K562 (cell line): ENCODE data around the gene FUCA2. TPM values are rescaled to one million over a fixed set of nuclear protein-coding genes. Genes with fewer than 3 reads are reported as not detected.
A peak's percentile ranks its signal among the peaks of the same experiment; 100 is the strongest.

ENCODE experiments used
- ATAC-seq: fragments of 200-7000 bp; cut with Tn5 transposase; 3 replicates; pipeline ENCODE4 v1.9.1; 2020; ENCODE audit warnings: moderate library complexity
- BruUV-seq: library from RNA; stranded (reverse); fragments of 400-500 nt; replicated peaks from 2 replicates; lab custom pipeline; 2021; lab: Mats Ljungman, UMichigan
- CTCF ChIA-PET: fragments of 300-600 bp; formaldehyde crosslinking; extraction: SDS; loops from one replicate; lab custom pipeline; 2021; ENCODE audit warnings: low intra/inter-chr PET ratio; lab: Yijun Ruan, JAX
- POLR2A ChIA-PET: fragments of 300-600, 350-650 bp; sonication (Branson Sonifier 250); formaldehyde crosslinking; extraction: SDS; loops from one replicate; lab custom pipeline; 2021; ENCODE audit warnings: antibody characterized with exemption, inconsistent platforms; lab: Yijun Ruan, JAX
- DNase-seq, 4 experiments: peaks; one replicate each; pipeline versions ENCODE4 v3.0.0 to v3.0.0-alpha.2; 2011 to 2018; ENCODE audit warnings: low spot score in 3 of 4, mixed read lengths in 3 of 4; ENCODE audit errors: extremely low read depth in 1 of 4
- FAIRE-seq: peaks from 2 replicates; lab custom pipeline; 2011; peaks lifted over from hg19 to GRCh38; lab: Jason Lieb, UNC
- H2AFZ ChIP-seq: 2 replicates; pipeline ENCODE4 v1.6.0; 2011; ENCODE audit warnings: low read depth, low read length, control low read depth, inconsistent platforms
- H3K27ac ChIP-seq: fragments of 200-600 bp; 3 replicates; pipeline ENCODE4 v1.8.0; 2011; ENCODE audit warnings: low read depth, mild to moderate bottlenecking, control low read depth, inconsistent platforms, low read length, moderate library complexity, mixed read lengths; ENCODE audit errors: extremely low read depth
- H3K27me3 ChIP-seq, 2 experiments: fragments of 300-600 bp in 1 of 2; 2 replicates in 1 of 2; 3 replicates in 1 of 2; pipeline versions ENCODE4 v1.6.0 to v1.8.0; 2011; ENCODE audit warnings: inconsistent platforms in 2 of 2, low read length in 2 of 2, mild to moderate bottlenecking in 1 of 2, mixed read lengths in 1 of 2, moderate library complexity in 1 of 2; ENCODE audit not compliant: control insufficient read depth in 2 of 2, insufficient read depth in 2 of 2
- H3K36me3 ChIP-seq: fragments of 300-600 bp; 3 replicates; pipeline ENCODE4 v1.8.0; 2011; ENCODE audit warnings: mild to moderate bottlenecking, low read length, inconsistent platforms; ENCODE audit not compliant: control insufficient read depth, insufficient read depth
- H3K4me1 ChIP-seq, 2 experiments: fragments of 200-600 bp in 1 of 2; replicated peaks in 1 of 2; 2 replicates in 1 of 2; 3 replicates in 1 of 2; pipeline versions ENCODE4 v1.5.1 to v1.8.0; 2011; ENCODE audit warnings: inconsistent platforms in 2 of 2, low read length in 2 of 2, mild to moderate bottlenecking in 1 of 2, mixed read lengths in 1 of 2, moderate library complexity in 1 of 2; ENCODE audit not compliant: control insufficient read depth in 2 of 2, insufficient read depth in 2 of 2
- H3K4me2 ChIP-seq: 2 replicates; pipeline ENCODE4 v1.6.1; 2011; ENCODE audit warnings: low read length, control low read depth, inconsistent platforms, mixed read lengths; ENCODE audit not compliant: insufficient read depth
- H3K4me3 ChIP-seq: fragments of 200-600 bp; sonication (generic), shearing (Covaris generic); 2 replicates; pipeline ENCODE4 v1.5.1; 2016; ENCODE audit warnings: control low read depth, inconsistent platforms
- H3K79me2 ChIP-seq: fragments of 200-600 bp; 3 replicates; pipeline ENCODE4 v1.8.0; 2011; ENCODE audit warnings: low read length, inconsistent platforms; ENCODE audit not compliant: control insufficient read depth, insufficient read depth
- H3K9ac ChIP-seq, 2 experiments: 2 replicates each; pipeline versions ENCODE4 v1.6.0 to v1.6.1; 2011; ENCODE audit warnings: low read depth in 2 of 2, low read length in 2 of 2, control low read depth in 1 of 2, inconsistent platforms in 1 of 2, mild to moderate bottlenecking in 1 of 2, mixed read lengths in 1 of 2; ENCODE audit not compliant: insufficient read depth in 1 of 2
- H3K9me1 ChIP-seq: one replicate; pipeline ENCODE4 v1.6.0; 2011; ENCODE audit warnings: inconsistent platforms, mild to moderate bottlenecking, low read length, moderate library complexity; ENCODE audit not compliant: control insufficient read depth, insufficient read depth
- H3K9me3 ChIP-seq: replicated peaks from 2 replicates; pipeline ENCODE4 v1.5.1; 2011; ENCODE audit warnings: low read depth, low read length, inconsistent platforms; ENCODE audit not compliant: control insufficient read depth, insufficient read depth
- H4K20me1 ChIP-seq: replicated peaks from 2 replicates; pipeline ENCODE4 v1.6.1; 2011; ENCODE audit warnings: low read length, inconsistent platforms, mixed read lengths; ENCODE audit not compliant: control insufficient read depth, insufficient read depth
- C11orf30 ChIP-seq: fragments of 450-650 bp; IDR thresholded peaks from 2 replicates; pipeline ENCODE4 v1.6.1; 2016; ENCODE audit warnings: low read depth, mild to moderate bottlenecking
- CREB3 ChIP-seq: fragments of 450-650 bp; conservative IDR thresholded peaks from 2 replicates; pipeline ENCODE4 v1.6.1; 2016; ENCODE audit warnings: missing genetic modification characterization, low read depth, mild to moderate bottlenecking, missing compliant biosample characterization, moderate library complexity
- OTX1 ChIP-seq: fragments of 450-650 bp; formaldehyde crosslinking; IDR thresholded peaks from 2 replicates; pipeline ENCODE4 v1.4.0; 2022; ENCODE audit warnings: mild to moderate bottlenecking
- RAD51 ChIP-seq: fragments of 450-650 bp; IDR thresholded peaks from 2 replicates; pipeline ENCODE4 v1.7.1; 2016; ENCODE audit warnings: low read depth, mild to moderate bottlenecking, borderline replicate concordance
- RFX1 ChIP-seq: fragments of 450-650 bp; IDR thresholded peaks from 2 replicates; pipeline ENCODE4 v1.6.1; 2016; ENCODE audit warnings: mild to moderate bottlenecking, moderate library complexity
- TFE3 ChIP-seq: fragments of 450-650 bp; formaldehyde crosslinking; IDR thresholded peaks from 2 replicates; pipeline ENCODE4 v1.4.0; 2020; ENCODE audit warnings: mild to moderate bottlenecking, mixed read lengths
- USF1 ChIP-seq: sonication (generic); formaldehyde crosslinking; IDR thresholded peaks from 2 replicates; pipeline ENCODE4 v1.9.0; 2022; ENCODE audit warnings: mild to moderate bottlenecking, missing genetic modification reagents
- USF2 ChIP-seq: sonication (generic); formaldehyde crosslinking; IDR thresholded peaks from 2 replicates; pipeline ENCODE4 v1.5.0; 2020; ENCODE audit warnings: missing genetic modification reagents
- ZNF263 ChIP-seq: sonication (generic); formaldehyde crosslinking; IDR thresholded peaks from 2 replicates; pipeline ENCODE4 v1.8.0; 2022; ENCODE audit warnings: mild to moderate bottlenecking, missing genetic modification reagents, borderline replicate concordance
- ZNF311 ChIP-seq: fragments of 250-450 bp; sonication (Bioruptor Pico); IDR thresholded peaks from 2 replicates; pipeline ENCODE4 v1.4.0; 2020; ENCODE audit warnings: mild to moderate bottlenecking, moderate library complexity
- WGBS: fragments of 100-300 bp; shearing (Covaris generic); methylation state at CpG from one replicate; pipeline ENCODE4 v1.1.6; 2016; ENCODE audit warnings: low coverage, mixed read lengths; ENCODE audit not compliant: insufficient coverage; ENCODE audit errors: missing lambda C conversion rate; 5-methylcytosine and 5-hydroxymethylcytosine counted together
- in situ Hi-C: fragments of 300-500 bp; cut with MboI; formaldehyde crosslinking; loops from 4 replicates; pipeline ENCODE4 v1.15.0; 2018; ENCODE audit warnings: inconsistent platforms, mixed read lengths
- intact Hi-C: fragments of 100-400 bp; cut with micrococcal nuclease; formaldehyde crosslinking; loops from 2 replicates; pipeline ENCODE4 v1.14.2; 2022
- polyA plus RNA-seq, 8 experiments: library from polyadenylated mRNA; depleted of rRNA in 4 of 8; stranded (reverse) in 5 of 8; unstranded in 3 of 8; fragments of >200 nt; fragmentation: Nextera tagmentation in 2 of 8; fragmentation: Illumina TruSeq in 1 of 8; extraction: Ambion mirVana in 2 of 8; extraction: Trizol in 1 of 8; gene quantifications; 2 replicates each; pipeline versions ENCODE4 v1.2.1 to v1.2.3, GENCODE V29; 2011 to 2014; ENCODE audit warnings: inconsistent platforms in 1 of 8, missing spikeins in 1 of 8
- total RNA-seq, 7 experiments: library from RNA; depleted of rRNA in 6 of 7; stranded (reverse); fragments of >200 nt in 6 of 7; fragmentation: Illumina TruSeq in 2 of 7; extraction: Trizol in 2 of 7; gene quantifications; 2 replicates each; pipeline versions ENCODE4 v1.2.1 to v1.2.3, GENCODE V29; 2011 to 2021; ENCODE audit warnings: low replicate concordance in 1 of 7

Gene FUCA2
- total and polyA plus RNA-seq, 9 of the 15 experiments (the other 6 are each of a cell fraction or from before 2014, with no cell fraction given): 20.6 to 112 (median 79.3) TPM

- Histone ChIP-seq H3K27me3 (no peaks in the 10 kb centered on the region), H3K4me1 (no peaks in the 10 kb centered on the region), H3K4me3 (no peak overlapping the region), H3K36me3 (no peaks in the 10 kb centered on the region), H3K4me2 (no peak overlapping the region), H3K9ac (no peak overlapping the region), H3K79me2 (no peaks in the 10 kb centered on the region), H2AFZ (0 out of 2 replicates have a peak overlapping the region, but pooled peaks have one; percentile 28), H4K20me1 (no peaks in the 10 kb centered on the region), H3K27ac (no peak overlapping the region), H3K9me1 (no peaks in the 10 kb centered on the region), H3K9me3 (no peaks in the 10 kb centered on the region)
- no peak for DNase-seq
- 0 out of 2 replicates have a peak, but pooled peaks have one; percentile 5 for TF ChIP-seq USF2 (CRISPR knock-in tag)
- no peak for TF ChIP-seq CREB3
- 0 out of 2 replicates have a peak, but pooled peaks have one; percentile 3 for TF ChIP-seq TFE3 (CRISPR knock-in tag)
- TF ChIP-seq ZNF263: no peak
- no peak for TF ChIP-seq C11orf30
- TF ChIP-seq ZNF311 (CRISPR knock-in tag): no peak
- no peak for TF ChIP-seq RFX1
- TF ChIP-seq OTX1 (CRISPR knock-in tag): no peak
- peak; percentile 26 for TF ChIP-seq USF1 (CRISPR knock-in tag)
- peak; percentile 15; the same call in 1 of the 2 replicates for TF ChIP-seq RAD51
- in situ Hi-C loops (loop anchor here (25.0 kb wide), 1 partner anchor 1651 kb away; no protein-coding TSS in a partner anchor), intact Hi-C loops (no loop called here)
- ChIA-PET POLR2A (interaction anchor here (0.6 to 0.9 kb wide), 2 partner anchors 20 to 21 kb away, joined by 3 read pairs; no protein-coding TSS in a partner anchor), CTCF (no interaction called here)
- ATAC-seq: no peak; the same call in 2 of the 3 replicates
- no peak for FAIRE-seq
- 30% methylated on average over 9 of the region's 9 CpGs for WGBS
- BruUV-seq: no TSS peak
These were observed 49.7 kb upstream of the FUCA2 start for GRCh38 chr6:143561105-143561704.
